ENCODE results near the gene GADD45A. TPM values are rescaled to one million over a fixed set of nuclear protein-coding genes. Genes with fewer than 3 reads are reported as not detected.

GADD45A gene
- total and polyA plus RNA-seq, 2 donors (not counting 1 experiment from before 2014, with no cell fraction given) = 41.7 to 133 TPM

DNA sequence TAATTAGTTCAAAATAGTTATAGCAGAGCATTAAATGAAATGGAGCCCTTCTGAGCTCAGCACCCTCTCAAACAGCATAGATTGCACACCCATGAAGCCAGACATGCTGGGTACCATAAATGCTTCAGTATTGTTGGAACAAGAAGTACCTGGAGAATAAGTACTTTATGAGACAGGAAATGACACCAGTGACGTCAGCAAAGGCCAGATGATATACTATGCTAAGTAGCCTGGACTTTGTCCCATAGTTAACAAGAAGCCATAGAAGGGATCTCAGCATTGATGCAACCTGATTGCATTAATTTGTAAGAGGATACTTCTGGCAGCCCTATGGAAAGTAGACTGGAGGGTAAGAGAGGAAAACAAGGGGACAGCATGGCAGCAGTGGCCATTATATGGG lies 16.3 kb upstream of the GADD45A start:
- Histone ChIP-seq H3K27me3 (ENCODE audit: control insufficient read depth, insufficient read depth, low read length) (no peaks in the 10 kb centered on the region), H3K4me3 (replicated peaks in 1 of 4; ENCODE audit: control extremely low read depth in 1 of 4, insufficient read depth in 1 of 4, low read depth in 3 of 4, low read length in 4 of 4) (no peak overlapping the region)
- no peak for DNase-seq (ENCODE audit: low read depth in 2 of 2)

DNA sequence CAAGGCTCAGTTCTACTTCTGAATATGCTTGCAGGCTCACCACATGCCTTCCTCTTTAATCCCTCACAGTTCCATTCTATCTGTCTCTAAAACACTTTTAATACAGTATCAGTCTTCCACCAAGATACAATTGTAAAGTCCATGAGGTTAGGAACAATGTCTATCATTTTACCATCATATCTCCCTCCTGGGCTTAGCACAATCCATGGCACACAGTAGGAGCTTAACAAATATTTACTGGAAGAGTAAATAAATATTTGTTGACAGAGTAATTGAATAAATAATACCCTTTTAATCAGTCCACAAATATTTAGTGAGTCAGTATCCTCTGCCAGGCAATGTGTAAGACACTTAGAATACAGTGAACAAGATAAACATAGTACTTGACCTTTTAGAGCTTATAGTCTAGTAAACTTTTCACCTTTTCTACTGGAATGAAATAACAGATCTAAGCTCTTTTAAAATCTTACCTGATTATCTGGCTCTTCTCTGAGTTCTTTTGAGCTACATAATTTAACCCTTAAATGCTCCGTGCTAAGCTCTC lies 12.7 kb upstream of the GADD45A start:
- no peak overlapping the region for H3K9ac ChIP-seq (ENCODE audit: insufficient read depth, low read length)
- no peaks in the 10 kb centered on the region for H3K9me3 ChIP-seq (ENCODE audit: control insufficient read depth, insufficient read depth, low read depth, low read length)
- H3K27me3 ChIP-seq (ENCODE audit: control insufficient read depth, insufficient read depth, low read length) = no peaks in the 10 kb centered on the region
- TF ChIP-seq EZH2 (IDR thresholded peaks at IDR 0.05; ENCODE audit: low read length, missing control alignments) = no peak
- TF ChIP-seq, protein P1, sequence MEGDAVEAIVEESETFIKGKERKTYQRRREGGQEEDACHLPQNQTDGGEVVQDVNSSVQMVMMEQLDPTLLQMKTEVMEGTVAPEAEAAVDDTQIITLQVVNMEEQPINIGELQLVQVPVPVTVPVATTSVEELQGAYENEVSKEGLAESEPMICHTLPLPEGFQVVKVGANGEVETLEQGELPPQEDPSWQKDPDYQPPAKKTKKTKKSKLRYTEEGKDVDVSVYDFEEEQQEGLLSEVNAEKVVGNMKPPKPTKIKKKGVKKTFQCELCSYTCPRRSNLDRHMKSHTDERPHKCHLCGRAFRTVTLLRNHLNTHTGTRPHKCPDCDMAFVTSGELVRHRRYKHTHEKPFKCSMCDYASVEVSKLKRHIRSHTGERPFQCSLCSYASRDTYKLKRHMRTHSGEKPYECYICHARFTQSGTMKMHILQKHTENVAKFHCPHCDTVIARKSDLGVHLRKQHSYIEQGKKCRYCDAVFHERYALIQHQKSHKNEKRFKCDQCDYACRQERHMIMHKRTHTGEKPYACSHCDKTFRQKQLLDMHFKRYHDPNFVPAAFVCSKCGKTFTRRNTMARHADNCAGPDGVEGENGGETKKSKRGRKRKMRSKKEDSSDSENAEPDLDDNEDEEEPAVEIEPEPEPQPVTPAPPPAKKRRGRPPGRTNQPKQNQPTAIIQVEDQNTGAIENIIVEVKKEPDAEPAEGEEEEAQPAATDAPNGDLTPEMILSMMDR (conservative IDR thresholded peaks at IDR 0.05 in 1 of 2, IDR thresholded peaks at IDR 0.05 in 1 of 2; ENCODE audit: low read depth in 1 of 2, low read length in 2 of 2) = no peak
- H3K4me1 ChIP-seq (ENCODE audit: control insufficient read depth, extremely low read depth, insufficient read depth, low read length) = peaks cover 7% of the 10 kb centered on the region
- H3K79me2 ChIP-seq (ENCODE audit: control insufficient read depth, insufficient read depth, low read length) = no peaks in the 10 kb centered on the region
- no peak overlapping the region for H3K4me3 ChIP-seq (replicated peaks in 1 of 4; ENCODE audit: control extremely low read depth in 1 of 4, insufficient read depth in 1 of 4, low read depth in 3 of 4, low read length in 4 of 4)
- no peak overlapping the region for H2AFZ ChIP-seq (ENCODE audit: low read length)
- no peak overlapping the region for H3K27ac ChIP-seq (ENCODE audit: insufficient read depth, low read length)
- no peak for DNase-seq (ENCODE audit: low read depth in 2 of 2)
- no peaks in the 10 kb centered on the region for H4K20me1 ChIP-seq (ENCODE audit: control insufficient read depth, extremely low read depth, insufficient read depth, low read length)
- H3K36me3 ChIP-seq (ENCODE audit: control insufficient read depth, insufficient read depth, low read length) = no peaks in the 10 kb centered on the region
- no peak overlapping the region for H3K4me2 ChIP-seq (ENCODE audit: extremely low read depth, insufficient read depth, low read length)

More for the DNA sequence above, 16.3 kb upstream of the GADD45A start:
- Histone ChIP-seq H2AFZ (ENCODE audit: low read length) (no peak overlapping the region), H4K20me1 (ENCODE audit: control insufficient read depth, extremely low read depth, insufficient read depth, low read length) (no peaks in the 10 kb centered on the region), H3K79me2 (ENCODE audit: control insufficient read depth, insufficient read depth, low read length) (no peaks in the 10 kb centered on the region), H3K9ac (ENCODE audit: insufficient read depth, low read length) (no peak overlapping the region), H3K36me3 (ENCODE audit: control insufficient read depth, insufficient read depth, low read length) (no peaks in the 10 kb centered on the region), H3K4me1 (ENCODE audit: control insufficient read depth, extremely low read depth, insufficient read depth, low read length) (no peaks in the 10 kb centered on the region), H3K4me2 (ENCODE audit: extremely low read depth, insufficient read depth, low read length) (no peak overlapping the region), H3K9me3 (ENCODE audit: control insufficient read depth, insufficient read depth, low read depth, low read length) (no peaks in the 10 kb centered on the region), H3K27ac (ENCODE audit: insufficient read depth, low read length) (no peak overlapping the region)
- TF ChIP-seq, protein P1 (conservative IDR thresholded peaks at IDR 0.05 in 1 of 2, IDR thresholded peaks at IDR 0.05 in 1 of 2; ENCODE audit: low read depth in 1 of 2, low read length in 2 of 2) = no peak
- TF ChIP-seq EZH2 (IDR thresholded peaks at IDR 0.05; ENCODE audit: low read length, missing control alignments) = no peak

DNA sequence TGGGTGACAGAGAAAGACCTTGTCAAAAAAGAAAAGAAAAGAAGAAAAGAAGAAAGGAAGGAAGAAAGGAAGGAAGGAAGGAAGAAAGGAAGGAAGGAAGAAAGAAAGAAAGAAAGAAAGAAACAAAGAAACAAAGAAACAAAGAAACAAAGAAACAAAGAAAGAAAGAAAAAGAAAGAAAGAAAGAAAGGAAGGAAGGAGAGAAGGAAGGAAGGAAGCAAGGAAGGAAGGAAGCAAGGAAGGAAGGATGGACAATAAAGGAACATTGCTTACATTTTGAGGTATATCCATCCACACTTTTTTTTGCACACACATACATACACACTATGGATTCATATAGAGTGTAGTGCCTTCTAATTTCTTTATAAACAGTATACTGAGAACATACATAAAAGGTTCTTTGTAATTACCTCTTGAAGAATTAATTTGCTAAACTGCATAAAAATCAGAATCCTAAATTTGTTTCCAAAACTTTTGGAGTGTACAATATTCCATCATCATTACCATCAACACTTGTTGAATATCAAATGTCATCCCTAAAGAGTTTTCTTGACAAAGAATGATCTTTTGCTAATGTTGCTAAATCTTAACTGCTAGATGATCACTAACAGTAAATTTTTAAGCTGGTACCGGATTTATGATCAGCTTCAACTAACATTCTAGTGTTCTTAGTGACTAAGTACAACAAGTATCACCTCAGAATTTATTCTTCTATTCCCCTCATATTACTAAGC lies 11.4 kb upstream of the GADD45A start:
- Histone ChIP-seq H3K9ac (ENCODE audit: insufficient read depth, low read length) (no peak overlapping the region), H3K9me3 (ENCODE audit: control insufficient read depth, insufficient read depth, low read depth, low read length) (no peaks in the 10 kb centered on the region), H3K79me2 (ENCODE audit: control insufficient read depth, insufficient read depth, low read length) (no peaks in the 10 kb centered on the region), H2AFZ (ENCODE audit: low read length) (no peak overlapping the region), H4K20me1 (ENCODE audit: control insufficient read depth, extremely low read depth, insufficient read depth, low read length) (no peaks in the 10 kb centered on the region), H3K4me3 (replicated peaks in 1 of 4; ENCODE audit: control extremely low read depth in 1 of 4, insufficient read depth in 1 of 4, low read depth in 3 of 4, low read length in 4 of 4) (no peak overlapping the region), H3K27me3 (ENCODE audit: control insufficient read depth, insufficient read depth, low read length) (no peaks in the 10 kb centered on the region), H3K4me2 (ENCODE audit: extremely low read depth, insufficient read depth, low read length) (no peak overlapping the region), H3K27ac (ENCODE audit: insufficient read depth, low read length) (no peak overlapping the region), H3K4me1 (ENCODE audit: control insufficient read depth, extremely low read depth, insufficient read depth, low read length) (peaks cover 7% of the 10 kb centered on the region), H3K36me3 (ENCODE audit: control insufficient read depth, insufficient read depth, low read length) (no peaks in the 10 kb centered on the region)
- TF ChIP-seq, protein P1 (conservative IDR thresholded peaks at IDR 0.05 in 1 of 2, IDR thresholded peaks at IDR 0.05 in 1 of 2; ENCODE audit: low read depth in 1 of 2, low read length in 2 of 2) = no peak
- TF ChIP-seq EZH2 (IDR thresholded peaks at IDR 0.05; ENCODE audit: low read length, missing control alignments) = no peak
- no peak for DNase-seq (ENCODE audit: low read depth in 2 of 2)

Data from fibroblast of lung (primary cell).